Loucy (cell line): ENCODE measurements around the gene PARVG.

ENCODE experiments used
- CTCF ChIP-seq: fragments of 200-600 bp; sonication (generic); conservative IDR thresholded peaks from 2 replicates; pipeline ENCODE4 v1.5.1; 2014; ENCODE audit warnings: mild to moderate bottlenecking, antibody characterized with exemption, low read length
- EZH2phosphoT487 ChIP-seq: fragments of 200-600 bp; IDR thresholded peaks from 2 replicates; pipeline ENCODE4 v1.6.1; 2018; ENCODE audit warnings: antibody characterized with exemption, mild to moderate bottlenecking, moderate library complexity, borderline replicate concordance

DNA sequence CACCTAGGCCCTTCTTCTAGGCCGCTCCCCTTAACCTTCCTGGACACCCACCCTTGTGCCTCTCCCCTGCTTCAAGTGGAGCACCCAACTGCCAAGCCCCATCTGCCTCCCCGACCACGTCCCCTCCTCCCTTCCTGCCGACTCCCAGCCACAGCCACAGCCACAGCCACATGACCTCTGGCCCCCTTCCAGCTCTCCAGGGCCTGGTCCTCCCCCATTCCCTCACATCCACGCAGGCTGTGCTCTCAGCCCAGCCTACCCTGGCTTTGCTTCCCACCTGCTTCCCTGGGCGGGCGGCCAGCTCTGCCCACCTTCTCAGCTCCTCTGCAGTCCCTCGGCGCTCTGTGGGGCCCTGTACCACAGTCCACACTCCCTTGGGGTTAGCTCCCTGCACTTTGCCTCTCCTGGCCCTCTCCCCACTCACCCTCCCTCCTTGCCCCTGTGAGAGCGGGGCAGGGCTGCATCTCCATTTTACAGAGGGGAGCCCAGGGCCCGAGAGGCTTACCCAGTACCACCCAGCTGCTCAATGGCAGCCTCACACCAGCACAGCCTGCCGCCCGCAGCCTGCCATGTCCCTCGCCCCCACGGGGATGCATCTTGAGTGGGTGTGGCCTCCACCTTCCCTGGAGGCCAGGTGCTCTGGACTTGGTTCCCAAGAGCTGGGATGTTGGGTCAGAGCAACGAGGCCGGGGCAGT is 20.3 kb downstream of the PARVG start:
- TF ChIP-seq CTCF (no peak), EZH2phosphoT487 (no peak)
